Adipose tissue (tissue), 3 donors: ENCODE data around the gene LAPTM5. TPM values are rescaled to one million over a fixed set of nuclear protein-coding genes. Genes with fewer than 3 reads are reported as not detected.

Experiments used
- H3K27ac ChIP-seq: one replicate; pipeline ENCODE4 v1.5.1; 2013; ENCODE audit warnings: low read depth, low read length
- WGBS, 3 donors: extraction: QIAGEN DNeasy Blood & Tissue Kit; methylation state at CpG; one replicate each; pipeline ENCODE4 v1.1.7; 2013; 5-methylcytosine and 5-hydroxymethylcytosine counted together
- polyA plus RNA-seq, 3 donors: library from polyadenylated mRNA; stranded (reverse); fragments of 200-250 nt; gene quantifications; one replicate each; pipeline ENCODE4 v1.2.3, GENCODE V29; 2013
- donor health status: healthy with polysubstance abuse.
- donor health status: Bipolar disorder and iron deficiency.
- donor health status: healthy.

Gene LAPTM5
- polyA plus RNA-seq, 3 donors: 19.5 to 106 (median 62.3) TPM

DNA sequence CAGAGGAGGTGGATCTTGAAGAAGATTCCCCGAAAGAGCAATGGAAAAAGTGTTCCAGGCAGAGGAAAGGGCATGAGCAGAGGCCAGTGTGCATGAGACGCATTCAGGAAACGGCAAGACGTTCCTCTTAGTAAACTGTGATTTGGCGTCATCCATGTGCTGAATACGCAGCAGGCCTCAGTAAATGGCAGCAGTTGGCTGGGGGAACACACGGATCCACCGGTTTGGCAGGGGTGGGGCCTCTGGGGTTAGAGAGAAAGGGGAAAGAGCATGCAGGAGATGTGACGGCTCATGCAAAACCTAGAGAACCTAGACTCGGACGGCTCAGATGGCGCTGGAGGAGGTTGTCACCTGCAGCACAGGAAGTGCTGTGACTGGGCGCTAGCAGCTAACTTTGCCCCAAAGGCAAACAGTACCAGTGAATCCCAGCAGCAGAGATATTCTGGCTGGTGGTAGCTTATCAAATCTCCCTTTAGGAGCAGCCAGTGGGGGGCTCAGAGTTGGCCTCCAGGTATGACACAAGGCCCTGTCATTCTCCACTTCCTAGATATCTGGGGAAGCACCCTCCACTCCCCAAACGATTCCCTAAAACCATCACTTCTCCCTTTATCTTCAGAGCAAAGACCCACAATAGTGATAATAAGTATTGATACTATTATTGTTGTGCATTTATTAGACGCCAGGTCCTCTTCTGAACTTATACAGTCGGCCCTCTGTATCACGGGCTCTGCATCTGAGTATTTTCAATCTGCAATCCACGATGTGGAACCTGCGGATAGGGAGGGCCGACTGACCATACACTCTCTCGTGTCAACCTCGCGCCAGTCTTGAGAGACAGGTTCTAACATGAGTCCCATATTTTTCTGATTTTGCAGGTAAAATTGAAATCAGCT lies 7.6 kb downstream of the LAPTM5 start:
- H3K27ac ChIP-seq: no peak overlapping the region
- 65 to 73% (median 73%) methylated on average over 23 of the region's 23 CpGs for WGBS, 3 donors

DNA sequence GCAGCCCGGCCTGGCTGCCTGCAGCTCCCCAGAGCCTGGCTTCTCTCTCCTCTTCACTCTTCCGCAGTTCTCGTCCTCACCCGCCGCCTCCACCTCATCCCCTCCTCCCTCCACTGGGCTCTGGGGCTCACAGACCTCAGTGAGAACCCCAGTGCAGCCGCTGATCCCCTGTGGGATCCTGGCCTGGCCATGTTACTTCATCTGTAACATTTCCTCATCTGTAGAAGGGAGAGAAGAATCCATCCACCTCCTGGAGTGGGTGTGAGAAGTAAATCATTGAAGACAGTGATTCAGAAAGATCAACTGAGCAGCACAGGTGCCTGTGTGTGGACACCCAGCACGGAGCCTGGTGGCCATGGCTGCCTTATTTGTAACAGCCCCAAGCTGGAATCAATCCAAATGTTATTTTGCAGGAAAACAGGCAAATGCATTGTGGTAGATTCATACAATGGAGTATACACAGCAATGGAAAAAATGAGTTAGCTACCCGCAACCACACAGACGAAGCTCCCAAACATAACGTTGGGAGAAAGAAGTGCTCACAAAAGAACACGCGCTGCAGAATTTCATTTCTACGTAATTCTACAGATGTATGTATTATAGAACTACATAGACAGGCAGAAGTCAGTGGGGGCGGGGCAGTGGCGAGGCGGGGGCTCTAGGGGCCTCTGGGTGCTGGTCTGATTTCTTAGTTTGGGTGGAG lies 8.7 kb downstream of the LAPTM5 start:
- no peak overlapping the region for H3K27ac ChIP-seq
- WGBS, 3 donors: 51 to 69% (median 66%) methylated on average over 16 of the region's 16 CpGs

GRCh38 chr1:30748098-30748698 lies 9.4 kb downstream of the LAPTM5 start:
- WGBS, 3 donors: 52 to 55% (median 53%) methylated on average over 9 of the region's 9 CpGs
- no peak overlapping the region for H3K27ac ChIP-seq

DNA sequence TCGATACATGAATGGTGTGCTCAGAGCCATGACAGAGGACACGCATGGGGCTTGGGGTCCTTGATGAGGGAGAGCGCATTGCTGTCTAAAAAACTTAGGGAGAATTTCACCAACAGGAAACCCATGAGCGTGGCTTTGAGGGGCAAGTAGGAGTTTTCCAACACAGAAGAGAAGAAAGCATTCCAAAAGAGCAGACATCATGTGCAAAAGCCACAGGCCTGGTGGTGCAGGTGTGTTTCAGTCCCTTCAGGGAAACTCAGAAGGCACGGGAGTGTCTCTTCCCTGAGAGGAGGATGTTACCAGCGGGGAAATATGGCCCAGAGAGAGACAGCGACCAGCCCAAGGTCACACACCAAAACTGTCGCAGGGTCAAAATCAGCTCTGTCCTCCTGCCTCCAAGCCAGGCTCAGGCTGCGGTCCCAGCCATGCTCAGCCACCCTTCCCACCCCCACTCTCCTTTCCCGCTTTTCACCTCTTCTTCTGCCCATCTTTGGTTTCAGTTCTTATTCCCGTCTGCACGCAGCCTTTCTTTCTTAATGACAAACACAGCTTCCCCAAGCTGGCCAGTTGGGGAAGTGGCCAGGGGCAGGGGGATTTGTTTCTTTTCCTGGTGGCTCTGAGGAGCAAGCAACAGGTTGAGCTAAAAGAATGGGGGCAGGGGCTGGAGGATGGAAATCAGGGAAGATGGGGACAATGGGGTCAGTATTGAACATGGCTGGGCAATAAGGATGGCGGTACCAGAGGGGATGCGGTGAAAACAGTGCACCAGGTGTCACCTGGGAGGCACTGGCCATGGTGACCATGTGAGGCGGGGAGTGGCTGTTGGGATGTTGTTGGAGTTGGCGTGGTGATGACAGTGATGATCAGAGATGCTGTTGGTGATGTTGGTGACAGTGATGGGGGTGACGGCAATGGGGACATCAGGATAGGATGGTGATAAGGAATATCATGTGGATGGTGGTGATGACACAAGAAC lies 10.3 kb downstream of the LAPTM5 start:
- WGBS, 3 donors: 83 to 86% (median 83%) methylated on average over 17 of the region's 17 CpGs
- no peak overlapping the region for H3K27ac ChIP-seq

- no peak overlapping the region for H3K27ac ChIP-seq
- WGBS, 3 donors: 65 to 87% (median 84%) methylated on average over 16 of the region's 16 CpGs
These were observed 11.2 kb downstream of the LAPTM5 start for GRCh38 chr1:30746212-30747032.

- 64 to 74% (median 66%) methylated on average over 4 of the region's 4 CpGs for WGBS, 3 donors
- H3K27ac ChIP-seq: no peak overlapping the region
These were observed 11.8 kb downstream of the LAPTM5 start for GRCh38 chr1:30745834-30746208.

DNA sequence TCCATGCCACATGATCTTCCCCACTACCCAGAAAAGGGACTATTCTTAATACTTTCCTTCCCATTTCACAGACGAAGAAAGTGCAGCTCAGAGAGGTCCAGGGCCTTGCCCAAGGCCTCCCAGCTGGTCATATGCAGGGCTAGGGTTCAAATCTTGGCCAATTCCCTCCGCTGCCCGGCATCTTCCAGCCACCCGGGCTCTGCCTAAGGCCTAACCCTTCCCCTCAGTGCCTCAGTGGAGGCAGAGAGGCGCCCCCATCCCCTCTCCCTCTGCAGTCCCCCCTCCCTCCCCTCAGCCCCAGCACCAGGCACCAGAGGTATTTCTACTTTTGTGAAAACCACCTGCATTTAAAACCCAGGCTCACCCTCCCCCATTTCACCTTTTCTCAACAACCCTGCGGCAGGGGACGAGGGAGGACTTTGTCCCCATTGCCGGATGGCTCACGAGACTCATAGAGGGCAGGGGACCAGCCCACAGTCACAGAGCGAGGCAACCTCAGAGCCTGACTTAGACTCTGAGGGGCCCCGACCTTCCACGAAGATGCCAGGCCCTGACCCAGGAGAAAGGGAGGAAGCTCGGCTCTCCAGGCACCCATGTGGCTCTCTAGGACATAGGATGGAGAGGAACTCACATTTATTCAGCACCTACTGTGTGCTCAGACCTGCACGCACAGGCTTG lies 12.3 kb downstream of the LAPTM5 start:
- 78 to 82% (median 80%) methylated on average over 14 of the region's 14 CpGs for WGBS, 3 donors
- H3K27ac ChIP-seq: no peak overlapping the region

GRCh38 chr1:30744060-30744756 lies 13.4 kb downstream of the LAPTM5 start:
- no peak overlapping the region for H3K27ac ChIP-seq
- 68 to 70% (median 70%) methylated on average over 7 of the region's 7 CpGs for WGBS, 3 donors

DNA sequence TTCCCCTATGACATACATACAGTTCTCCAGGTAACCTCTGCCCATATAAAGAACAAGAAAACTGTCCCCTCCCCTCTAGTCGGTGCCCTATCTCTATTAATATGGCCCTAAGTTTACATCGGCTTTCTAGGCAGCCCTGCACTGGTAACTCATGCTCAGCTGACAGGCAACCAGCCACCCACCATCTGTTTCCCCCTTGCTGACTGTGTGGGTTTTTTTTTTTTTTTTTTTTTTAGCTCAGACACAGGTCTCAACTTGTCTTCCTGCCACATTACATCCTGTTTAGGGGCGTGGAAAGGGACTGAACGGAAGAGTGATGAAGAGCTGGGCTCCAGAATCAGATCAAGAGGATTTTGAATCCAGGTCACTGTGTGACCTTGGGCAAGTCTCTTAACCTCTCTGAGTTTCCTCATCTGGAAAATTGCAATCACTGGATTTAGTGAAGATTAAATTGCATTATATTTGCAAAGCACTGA lies 14.0 kb downstream of the LAPTM5 start:
- 28 to 47% (median 33%) methylated on average over 4 of the region's 4 CpGs for WGBS, 3 donors
- H3K27ac ChIP-seq: no peak overlapping the region

DNA sequence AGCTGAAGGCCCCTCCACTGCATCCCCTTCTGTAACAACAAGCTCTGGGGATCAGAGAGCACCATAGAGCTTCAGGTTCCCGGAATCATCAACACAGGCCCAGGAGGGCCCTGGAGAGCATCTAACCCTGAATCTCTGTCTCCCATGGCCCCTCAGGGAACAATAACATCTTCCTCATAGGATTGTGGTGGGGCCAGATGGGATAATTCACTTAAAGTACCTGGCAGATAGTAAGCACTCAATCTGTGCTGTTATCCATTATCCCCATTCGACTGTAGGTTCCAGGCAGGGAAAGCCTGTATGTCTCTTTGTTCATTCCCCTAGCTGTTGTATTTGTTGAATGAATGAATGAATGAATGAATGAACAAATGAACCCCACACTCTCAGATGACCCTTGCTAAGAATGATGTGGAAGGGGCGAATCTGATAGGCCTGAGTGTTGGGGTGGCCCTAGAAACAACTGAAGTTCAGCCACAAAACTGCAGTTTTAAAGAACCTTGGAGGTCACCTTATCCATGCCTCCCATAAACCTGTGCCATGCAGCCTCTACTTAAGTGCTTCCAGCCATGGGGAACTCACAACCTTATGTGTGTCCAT lies 14.5 kb downstream of the LAPTM5 start:
- WGBS, 3 donors: 84 to 95% (median 91%) methylated on average over 3 of the region's 3 CpGs
- H3K27ac ChIP-seq: no peak overlapping the region

DNA sequence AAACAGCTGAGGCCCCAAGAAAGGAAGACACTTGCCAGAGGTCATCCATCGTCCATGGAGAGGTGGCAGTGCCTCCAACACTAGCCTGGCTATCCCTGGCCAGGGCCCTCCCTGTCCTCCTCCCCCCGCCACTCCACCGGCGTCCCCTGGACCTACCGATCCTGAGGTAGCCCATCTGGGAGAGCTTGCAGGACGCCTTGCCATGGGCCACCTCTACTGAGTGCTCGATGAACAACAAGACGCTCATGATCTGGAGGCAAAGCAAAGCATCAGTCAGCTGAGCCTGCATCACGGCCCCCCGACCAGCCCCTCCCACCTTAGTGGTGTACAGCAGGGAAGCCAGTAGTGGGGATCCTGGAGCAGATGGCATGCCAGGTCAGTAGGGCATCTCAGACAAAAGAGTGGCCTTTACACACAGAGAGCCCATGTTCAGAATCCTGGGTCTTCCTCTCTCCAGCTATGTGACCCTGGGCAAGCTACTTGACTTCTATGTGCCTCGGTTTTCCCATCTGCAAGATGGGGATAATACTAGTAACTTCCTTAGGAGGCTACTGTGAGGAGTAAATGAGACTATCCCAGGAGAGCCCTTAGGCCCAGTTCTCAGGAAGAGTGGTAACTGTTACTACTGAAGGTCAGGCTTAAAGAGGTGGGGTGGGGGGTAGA lies 15.1 kb downstream of the LAPTM5 start:
- WGBS, 3 donors: 71 to 87% (median 85%) methylated on average over 10 to 11 of the region's 11 CpGs
- H3K27ac ChIP-seq: no peak overlapping the region

DNA sequence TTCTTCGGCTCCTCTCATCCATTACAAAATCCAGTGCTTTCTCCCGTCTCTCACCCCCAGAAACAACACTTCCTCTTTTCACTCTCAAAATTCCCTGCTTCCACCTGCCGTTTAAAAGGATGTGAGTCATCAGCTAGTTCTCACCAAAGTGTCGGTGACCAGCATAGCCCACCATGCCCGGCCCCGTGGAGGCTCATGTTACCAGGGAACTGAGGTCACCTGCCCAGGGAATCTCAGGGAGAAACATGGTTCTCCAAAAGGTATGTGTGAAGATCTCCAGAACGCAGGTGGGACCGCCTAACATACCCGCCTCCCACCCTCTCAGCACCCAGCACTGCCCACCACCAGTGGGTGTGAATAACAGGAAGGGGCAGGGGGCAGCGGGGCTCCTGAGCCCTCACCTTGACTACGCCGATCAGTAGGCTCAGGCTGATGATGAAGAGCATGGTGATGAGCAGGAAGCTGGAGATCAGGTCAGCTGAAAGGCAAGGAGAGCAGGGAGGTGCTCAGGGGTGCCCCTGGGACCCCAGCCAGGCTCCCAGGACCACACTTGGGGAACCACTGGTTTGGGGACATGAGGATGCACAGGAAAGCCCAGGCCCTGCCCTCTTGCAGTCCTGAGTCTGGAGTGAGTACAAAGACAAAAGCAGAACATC lies 16.2 kb downstream of the LAPTM5 start:
- 53 to 58% (median 55%) methylated on average over 12 of the region's 12 CpGs for WGBS, 3 donors
- H3K27ac ChIP-seq: no peak overlapping the region

DNA sequence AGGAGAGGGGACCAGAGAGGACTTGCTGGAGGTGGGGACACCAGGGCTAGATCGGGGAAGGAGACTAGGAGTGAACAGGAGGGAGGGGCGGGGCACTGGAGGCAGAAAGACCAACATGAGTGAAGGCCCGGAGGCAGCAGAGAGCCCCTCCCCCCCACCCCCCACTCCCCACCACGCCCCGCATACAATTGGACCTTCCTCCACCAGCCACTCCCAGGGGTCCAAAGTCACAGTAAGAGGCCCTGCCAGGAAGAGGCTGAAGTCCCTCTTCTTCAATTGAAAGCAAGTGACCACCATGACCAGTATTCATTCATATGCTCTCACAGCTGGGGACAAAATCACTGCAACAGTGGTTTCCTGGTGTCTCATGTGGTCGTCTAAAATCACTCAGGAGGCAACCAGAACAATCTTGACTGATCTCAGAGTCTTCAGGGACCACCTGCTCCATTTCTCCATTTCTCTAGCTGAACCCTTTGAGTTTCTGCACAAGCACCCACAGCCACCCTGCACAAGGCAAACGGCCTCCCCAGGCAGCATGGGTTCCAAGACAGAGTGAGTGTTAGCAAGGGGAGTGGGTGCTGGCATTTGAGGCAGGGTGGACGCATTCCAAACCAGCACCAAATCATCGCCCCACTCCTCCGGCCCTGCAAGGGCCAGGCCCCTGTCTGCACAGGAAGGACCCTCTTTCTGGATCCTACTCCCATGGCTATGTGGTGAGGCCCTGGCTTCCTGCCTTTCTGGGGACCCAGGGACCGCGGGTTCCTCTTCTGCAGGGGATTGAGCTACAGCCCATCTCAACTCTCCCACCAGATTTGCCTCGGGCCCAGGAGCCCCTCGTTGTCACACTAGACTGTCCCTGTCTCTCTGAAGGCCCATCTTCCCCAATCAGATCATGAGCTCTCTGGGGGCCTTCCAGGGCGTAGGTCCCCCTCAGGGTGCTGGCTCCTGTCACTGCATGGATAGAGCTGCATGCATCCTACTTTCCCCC lies 17.0 kb downstream of the LAPTM5 start:
- H3K27ac ChIP-seq: no peak overlapping the region
- WGBS, 3 donors: 62 to 72% (median 62%) methylated on average over 14 to 15 of the region's 15 CpGs

DNA sequence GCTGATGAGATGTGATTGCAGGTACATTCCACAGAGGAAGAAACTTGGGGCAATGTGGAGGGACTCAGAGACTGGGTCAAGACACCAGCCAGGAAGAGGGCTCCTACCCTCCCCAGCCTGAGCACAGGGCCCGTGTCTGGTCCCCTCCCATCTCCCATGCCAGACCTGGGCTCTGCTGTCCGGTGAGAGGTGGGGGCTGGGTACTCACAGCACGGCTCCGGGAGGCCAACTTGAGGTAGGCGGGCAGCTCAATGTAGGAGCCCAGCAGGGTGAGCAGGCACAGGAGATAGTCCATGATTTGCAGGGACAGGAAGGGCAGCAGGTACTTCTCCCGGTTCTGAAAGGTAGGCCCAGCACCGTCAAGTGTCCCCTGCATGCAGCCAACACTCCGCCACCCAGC lies 18.0 kb downstream of the LAPTM5 start:
- WGBS, 3 donors: 86 to 89% (median 87%) methylated on average over 8 of the region's 8 CpGs
- no peak overlapping the region for H3K27ac ChIP-seq
